ENCODE data around the gene TRIML1.

TRIML1 gene, protein sequence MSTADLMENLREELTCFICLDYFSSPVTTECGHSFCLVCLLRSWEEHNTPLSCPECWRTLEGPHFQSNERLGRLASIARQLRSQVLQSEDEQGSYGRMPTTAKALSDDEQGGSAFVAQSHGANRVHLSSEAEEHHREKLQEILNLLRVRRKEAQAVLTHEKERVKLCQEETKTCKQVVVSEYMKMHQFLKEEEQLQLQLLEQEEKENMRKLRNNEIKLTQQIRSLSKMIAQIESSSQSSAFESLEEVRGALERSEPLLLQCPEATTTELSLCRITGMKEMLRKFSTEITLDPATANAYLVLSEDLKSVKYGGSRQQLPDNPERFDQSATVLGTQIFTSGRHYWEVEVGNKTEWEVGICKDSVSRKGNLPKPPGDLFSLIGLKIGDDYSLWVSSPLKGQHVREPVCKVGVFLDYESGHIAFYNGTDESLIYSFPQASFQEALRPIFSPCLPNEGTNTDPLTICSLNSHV

GRCh38 chr4:188139141-188139540 is at the start of gene TRIML1:
Gene TRIML1 (plus strand): TSS chr4:188139441. CDS start chr4:188139559, 118 bp downstream.
- H3K9me3 Mint-ChIP-seq: peaks cover 66% of the 10 kb centered on the region
- no peak within 1 kb of the TSS for H3K4me3 Mint-ChIP-seq
- intact Hi-C loops (cut with micrococcal nuclease): no loop called here

GRCh38 chr4:188092824-188093223 is 46.4 kb upstream of the TRIML1 start:
- intact Hi-C loops (cut with micrococcal nuclease): no loop called here
- H3K4me1 Mint-ChIP-seq (ENCODE audit: low read depth): no peaks in the 10 kb centered on the region

More at GRCh38 chr4:188139141-188139540, at the start of gene TRIML1:
- no peak within 1 kb of the TSS for H3K27ac Mint-ChIP-seq
- no peaks in the 10 kb centered on the region for H3K36me3 Mint-ChIP-seq (ENCODE audit: low read depth)
- H3K27me3 Mint-ChIP-seq: no peaks in the 10 kb centered on the region
- H3K4me1 Mint-ChIP-seq (ENCODE audit: low read depth): no peaks in the 10 kb centered on the region

GRCh38 chr4:188106454-188106853 is 32.8 kb upstream of the TRIML1 start:
- no peaks in the 10 kb centered on the region for H3K36me3 Mint-ChIP-seq (ENCODE audit: low read depth)
- H3K27me3 Mint-ChIP-seq: no peaks in the 10 kb centered on the region
- intact Hi-C loops (cut with micrococcal nuclease): no loop called here
- no peaks in the 10 kb centered on the region for H3K4me1 Mint-ChIP-seq (ENCODE audit: low read depth)
- H3K9me3 Mint-ChIP-seq: peaks cover 75% of the 10 kb centered on the region
- H3K27ac Mint-ChIP-seq: no peak overlapping the region
- no peak overlapping the region for H3K4me3 Mint-ChIP-seq

More at GRCh38 chr4:188092824-188093223, 46.4 kb upstream of the TRIML1 start:
- no peaks in the 10 kb centered on the region for H3K36me3 Mint-ChIP-seq (ENCODE audit: low read depth)
- H3K27me3 Mint-ChIP-seq: no peaks in the 10 kb centered on the region
- no peak overlapping the region for H3K4me3 Mint-ChIP-seq
- peaks cover 58% of the 10 kb centered on the region for H3K9me3 Mint-ChIP-seq
- no peak overlapping the region for H3K27ac Mint-ChIP-seq

DNA sequence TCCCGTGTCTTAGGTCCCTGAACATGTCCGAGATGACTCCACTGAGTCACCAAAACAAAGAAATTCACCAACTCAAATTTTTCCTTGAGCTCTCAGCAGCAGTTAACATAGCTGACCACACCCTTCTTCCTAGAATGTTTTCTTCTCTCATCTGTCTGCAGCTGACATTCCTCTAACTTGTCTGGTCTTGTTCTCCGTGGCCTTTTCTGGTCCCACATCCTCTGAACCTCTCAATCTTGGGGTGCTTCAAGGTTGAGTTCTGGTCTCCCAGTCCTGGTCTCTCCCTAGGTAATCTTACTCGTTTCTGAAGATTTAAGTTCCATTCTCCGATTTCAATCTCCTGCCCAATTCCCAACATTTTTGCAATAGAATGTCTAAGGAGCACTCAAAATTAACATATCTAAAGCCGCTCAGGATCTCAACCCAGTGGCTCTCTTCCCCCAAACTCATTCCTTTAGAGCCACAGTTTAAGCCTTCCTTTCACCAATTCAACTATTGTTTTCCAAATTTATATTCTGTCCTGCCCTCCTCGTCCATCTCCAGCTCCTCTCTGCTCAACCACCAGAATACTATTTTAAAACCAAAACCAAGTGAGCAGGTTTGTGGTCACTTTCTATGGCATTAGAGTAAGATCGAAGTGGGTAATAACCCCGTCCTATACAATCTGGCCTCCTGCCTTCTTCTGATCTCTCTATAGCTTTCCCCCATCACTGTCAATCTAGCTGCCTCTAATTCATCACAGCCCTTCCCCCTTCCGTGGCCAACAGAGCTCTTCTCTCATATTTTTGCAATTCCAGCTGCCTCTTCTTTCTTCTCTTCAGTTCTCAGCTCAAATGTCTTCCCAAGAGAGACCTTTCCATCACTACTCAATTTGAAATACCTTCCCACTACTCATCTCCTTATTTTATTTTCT is 31.1 kb upstream of the TRIML1 start:
- Mint-ChIP-seq H3K4me1 (ENCODE audit: low read depth) (no peaks in the 10 kb centered on the region), H3K9me3 (peaks cover 58% of the 10 kb centered on the region), H3K27me3 (no peaks in the 10 kb centered on the region), H3K4me3 (no peak overlapping the region), H3K27ac (no peak overlapping the region), H3K36me3 (ENCODE audit: low read depth) (no peaks in the 10 kb centered on the region)
- intact Hi-C loops (cut with micrococcal nuclease): no loop called here

DNA sequence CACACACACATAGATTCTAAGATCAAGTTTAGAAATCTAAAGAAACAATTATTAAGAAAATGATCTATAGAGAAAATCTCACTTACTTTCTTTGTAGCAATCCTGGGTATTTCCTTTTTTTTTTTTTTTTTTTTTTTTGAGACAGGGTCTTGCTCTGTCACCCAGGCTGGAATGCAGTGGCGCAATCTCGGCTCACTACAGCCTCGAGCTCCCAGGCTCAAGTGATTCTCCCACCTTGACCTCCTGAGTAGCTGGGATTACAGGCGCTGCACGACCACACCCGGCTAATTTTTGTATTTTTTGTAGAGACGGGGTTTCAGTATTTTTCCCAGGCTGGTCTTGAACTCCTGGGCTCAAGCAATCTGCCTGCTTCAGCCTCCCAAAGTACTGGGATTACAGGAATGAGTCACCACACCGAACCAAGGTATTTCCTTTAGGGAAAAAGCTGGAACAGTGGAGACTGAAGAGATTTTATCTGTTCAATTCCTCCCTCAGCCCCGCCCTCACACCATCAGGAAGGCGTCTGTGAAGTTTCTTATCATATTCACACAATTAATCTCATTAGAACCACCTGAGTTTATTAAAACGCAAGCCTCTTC is 30.0 kb upstream of the TRIML1 start, which contains the start of gene TRIML2:
Gene TRIML2 (minus strand): TSS at position 447 of the 599 bp plus-strand sequence. CDS start 4,235 bp downstream, outside the sequence.
- no peaks in the 10 kb centered on the region for H3K27me3 Mint-ChIP-seq
- no peak within 1 kb of the TSS for H3K27ac Mint-ChIP-seq
- intact Hi-C loops (cut with micrococcal nuclease): no loop called here
- H3K9me3 Mint-ChIP-seq: peaks cover 52% of the 10 kb centered on the region
- H3K4me1 Mint-ChIP-seq (ENCODE audit: low read depth): no peaks in the 10 kb centered on the region
- H3K36me3 Mint-ChIP-seq (ENCODE audit: low read depth): no peaks in the 10 kb centered on the region
- H3K4me3 Mint-ChIP-seq: no peak within 1 kb of the TSS

DNA sequence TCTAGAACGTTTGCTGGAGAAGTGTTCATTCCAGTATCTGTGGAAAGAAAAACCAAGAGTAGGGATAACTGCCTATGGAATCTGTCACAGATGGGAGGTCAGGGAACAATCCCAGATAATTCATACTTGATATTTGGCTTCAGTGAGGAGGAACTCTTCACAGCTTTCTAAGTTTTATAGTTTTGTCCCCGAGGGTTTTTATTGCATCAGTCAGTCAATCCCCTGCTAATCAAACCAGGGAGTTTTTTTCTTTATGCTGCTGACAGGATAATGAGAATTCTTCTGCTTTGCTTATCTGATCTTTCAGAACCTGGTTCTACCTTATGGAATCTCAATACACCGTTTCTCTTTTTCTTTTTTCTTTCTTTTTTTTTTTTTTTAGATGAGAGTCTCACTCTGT is 29.2 kb upstream of the TRIML1 start:
- no peaks in the 10 kb centered on the region for H3K36me3 Mint-ChIP-seq (ENCODE audit: low read depth)

DNA sequence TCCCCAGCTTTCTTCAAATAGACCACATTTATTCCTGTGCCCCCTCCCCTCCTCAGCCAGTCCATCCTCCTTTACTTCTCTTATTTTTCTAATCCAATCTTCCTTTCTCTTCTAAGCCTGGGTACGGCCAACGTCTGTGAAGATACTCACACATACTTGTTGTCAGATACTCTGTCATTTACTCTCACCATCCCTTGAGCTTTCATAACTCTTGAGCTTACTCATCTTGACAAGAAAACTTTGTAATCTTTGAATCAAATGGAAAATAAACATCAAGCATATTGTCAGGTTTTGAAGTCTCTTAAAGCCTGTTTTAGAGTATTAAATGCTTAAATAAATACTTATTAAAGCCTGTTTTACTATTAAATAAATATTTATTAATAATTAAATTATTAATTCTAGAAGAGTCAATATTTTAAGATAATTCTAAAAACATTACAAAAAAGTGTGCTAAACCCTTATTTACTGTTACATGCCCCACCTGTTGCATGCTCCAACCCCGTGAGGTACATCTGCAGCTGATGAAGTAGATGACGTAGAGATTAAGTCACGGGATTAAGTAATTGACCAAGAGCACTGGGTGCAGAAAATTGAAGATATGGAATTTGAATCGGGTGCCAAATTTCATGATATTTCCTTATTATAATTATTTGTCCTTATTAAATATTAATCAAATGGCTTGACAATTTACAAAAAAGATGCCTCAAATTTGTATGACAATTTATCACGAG is 28.3 kb upstream of the TRIML1 start:
- no peaks in the 10 kb centered on the region for H3K4me1 Mint-ChIP-seq (ENCODE audit: low read depth)

More for the DNA sequence above, 29.2 kb upstream of the TRIML1 start:
- intact Hi-C loops (cut with micrococcal nuclease): no loop called here
- H3K4me3 Mint-ChIP-seq: no peak overlapping the region
- no peaks in the 10 kb centered on the region for H3K27me3 Mint-ChIP-seq
- H3K27ac Mint-ChIP-seq: no peak overlapping the region
- no peaks in the 10 kb centered on the region for H3K4me1 Mint-ChIP-seq (ENCODE audit: low read depth)
- H3K9me3 Mint-ChIP-seq: peaks cover 44% of the 10 kb centered on the region

GRCh38 chr4:188111955-188112354 is 27.3 kb upstream of the TRIML1 start:
- H3K36me3 Mint-ChIP-seq (ENCODE audit: low read depth): no peaks in the 10 kb centered on the region
- H3K9me3 Mint-ChIP-seq: peaks cover 26% of the 10 kb centered on the region
- H3K4me3 Mint-ChIP-seq: no peak overlapping the region
- intact Hi-C loops (cut with micrococcal nuclease): no loop called here
- H3K27ac Mint-ChIP-seq: no peak overlapping the region
- H3K4me1 Mint-ChIP-seq (ENCODE audit: low read depth): no peaks in the 10 kb centered on the region
- no peaks in the 10 kb centered on the region for H3K27me3 Mint-ChIP-seq

More for the DNA sequence above, 28.3 kb upstream of the TRIML1 start:
- H3K9me3 Mint-ChIP-seq: peaks cover 35% of the 10 kb centered on the region
- no peak overlapping the region for H3K4me3 Mint-ChIP-seq
- intact Hi-C loops (cut with micrococcal nuclease): no loop called here
- H3K36me3 Mint-ChIP-seq (ENCODE audit: low read depth): no peaks in the 10 kb centered on the region
- H3K27ac Mint-ChIP-seq: no peak overlapping the region
- H3K27me3 Mint-ChIP-seq: no peaks in the 10 kb centered on the region

- Mint-ChIP-seq H3K4me1 (ENCODE audit: low read depth) (no peaks in the 10 kb centered on the region), H3K4me3 (no peak overlapping the region), H3K27ac (no peak overlapping the region), H3K9me3 (peaks cover 27% of the 10 kb centered on the region), H3K36me3 (ENCODE audit: low read depth) (no peaks in the 10 kb centered on the region), H3K27me3 (no peaks in the 10 kb centered on the region)
- intact Hi-C loops (cut with micrococcal nuclease): no loop called here
Observed at GRCh38 chr4:188113156-188113555, 26.1 kb upstream of the TRIML1 start.

- H3K4me3 Mint-ChIP-seq: no peak overlapping the region
- intact Hi-C loops (cut with micrococcal nuclease): no loop called here
- H3K9me3 Mint-ChIP-seq: peaks cover 48% of the 10 kb centered on the region
- no peaks in the 10 kb centered on the region for H3K4me1 Mint-ChIP-seq (ENCODE audit: low read depth)
- no peak overlapping the region for H3K27ac Mint-ChIP-seq
- no peaks in the 10 kb centered on the region for H3K27me3 Mint-ChIP-seq
- H3K36me3 Mint-ChIP-seq (ENCODE audit: low read depth): no peaks in the 10 kb centered on the region
Observed at GRCh38 chr4:188117631-188118324, 21.5 kb upstream of the TRIML1 start.

GRCh38 chr4:188121530-188121929 is 17.7 kb upstream of the TRIML1 start:
- Mint-ChIP-seq H3K27ac (no peak overlapping the region), H3K36me3 (ENCODE audit: low read depth) (no peaks in the 10 kb centered on the region), H3K4me3 (no peak overlapping the region), H3K27me3 (no peaks in the 10 kb centered on the region), H3K4me1 (ENCODE audit: low read depth) (no peaks in the 10 kb centered on the region), H3K9me3 (peaks cover 72% of the 10 kb centered on the region)
- intact Hi-C loops (cut with micrococcal nuclease): no loop called here

DNA sequence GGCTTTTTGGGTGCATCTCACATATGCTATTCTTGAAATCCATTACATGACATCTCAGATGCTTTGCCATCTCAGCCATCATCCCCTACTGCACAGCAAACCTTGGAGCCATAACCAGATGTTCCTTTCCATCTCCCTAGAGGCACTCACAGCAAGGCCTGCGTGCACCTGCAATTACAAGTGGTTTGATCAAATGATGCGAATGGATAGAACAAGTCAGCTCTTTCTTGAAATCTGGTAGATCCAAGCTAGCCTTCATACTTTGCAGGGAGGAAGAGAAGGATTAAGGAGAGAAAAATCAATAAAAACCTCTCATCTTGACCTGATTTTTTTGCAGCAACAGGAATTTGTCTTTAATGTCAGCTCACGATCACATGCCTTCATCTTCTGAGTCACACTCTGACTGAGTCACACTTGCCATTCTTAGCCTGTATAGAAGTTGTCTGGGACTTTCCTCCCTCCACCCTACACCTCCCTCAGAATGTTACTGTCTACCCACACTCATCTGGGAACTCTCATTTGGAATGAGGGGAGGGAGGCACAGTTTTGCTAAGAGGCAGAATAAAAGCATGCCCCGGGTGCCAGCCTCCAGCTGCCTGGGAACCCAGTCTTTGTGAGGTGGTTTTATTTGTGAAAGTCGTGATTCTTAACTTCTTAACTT is 11.9 kb upstream of the TRIML1 start:
- H3K4me1 Mint-ChIP-seq (ENCODE audit: low read depth): no peaks in the 10 kb centered on the region
- no peak overlapping the region for H3K4me3 Mint-ChIP-seq
- H3K9me3 Mint-ChIP-seq: peaks cover 48% of the 10 kb centered on the region
- no peaks in the 10 kb centered on the region for H3K27me3 Mint-ChIP-seq
- no peak overlapping the region for H3K27ac Mint-ChIP-seq
- intact Hi-C loops (cut with micrococcal nuclease): no loop called here
- H3K36me3 Mint-ChIP-seq (ENCODE audit: low read depth): no peaks in the 10 kb centered on the region
